Activated T-cell treated with anti-CD3 and anti-CD28 coated beads for 4 hours (primary cell): Measurements from ENCODE around the gene TLK1.
"Not testable (repeated sequence)": the region's sequence is repeated elsewhere in the genome, so short reads cannot be mapped to it uniquely, and the experiment has no call there.

Experiments
- DNase-seq: peaks from one replicate; pipeline ENCODE4 v3.0.0-alpha.2; 2020

TLK1 gene

GRCh38 chr2:171141320-171141719 is 19.4 kb downstream of the TLK1 start:
- no peak for DNase-seq

- no peak for DNase-seq
Observed at GRCh38 chr2:171139860-171140259, 20.8 kb downstream of the TLK1 start.

- no peak for DNase-seq
Observed at GRCh38 chr2:171136024-171136423, 24.7 kb downstream of the TLK1 start.

DNA sequence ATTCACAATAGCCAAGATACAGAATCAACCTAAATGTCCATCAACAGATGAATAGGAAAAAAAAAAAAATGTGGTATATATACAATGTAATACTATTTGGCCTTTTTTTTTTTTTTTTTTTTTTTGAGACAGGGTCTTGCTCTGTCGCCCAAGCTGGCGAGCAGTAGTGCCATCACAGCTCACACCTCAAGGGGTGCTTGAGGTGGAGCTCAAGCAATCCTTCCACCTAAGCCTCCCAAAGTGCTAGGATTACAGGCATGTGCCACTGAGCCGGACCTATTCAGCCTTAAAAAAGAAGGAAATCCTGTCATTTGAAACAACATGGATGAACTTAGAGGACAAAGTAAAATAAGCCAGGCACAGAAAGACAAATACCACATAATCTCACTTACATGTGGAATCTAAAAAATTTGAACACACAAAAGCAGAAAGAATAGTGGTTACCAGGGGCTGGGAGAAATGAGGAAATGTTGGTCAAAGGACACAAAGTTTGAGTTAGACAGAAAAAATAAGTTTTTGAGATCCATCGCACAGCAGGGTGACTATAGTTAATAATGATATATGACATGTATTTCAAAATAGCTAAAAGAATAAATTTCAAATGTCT is 26.0 kb downstream of the TLK1 start:
- no peak for DNase-seq

- no peak for DNase-seq
Observed at GRCh38 chr2:171132086-171132485, 28.6 kb downstream of the TLK1 start.

- no peak for DNase-seq
Observed at GRCh38 chr2:171128461-171128860, 32.2 kb downstream of the TLK1 start.

GRCh38 chr2:171124541-171124940 is 36.2 kb downstream of the TLK1 start:
- DNase-seq: no peak

DNA sequence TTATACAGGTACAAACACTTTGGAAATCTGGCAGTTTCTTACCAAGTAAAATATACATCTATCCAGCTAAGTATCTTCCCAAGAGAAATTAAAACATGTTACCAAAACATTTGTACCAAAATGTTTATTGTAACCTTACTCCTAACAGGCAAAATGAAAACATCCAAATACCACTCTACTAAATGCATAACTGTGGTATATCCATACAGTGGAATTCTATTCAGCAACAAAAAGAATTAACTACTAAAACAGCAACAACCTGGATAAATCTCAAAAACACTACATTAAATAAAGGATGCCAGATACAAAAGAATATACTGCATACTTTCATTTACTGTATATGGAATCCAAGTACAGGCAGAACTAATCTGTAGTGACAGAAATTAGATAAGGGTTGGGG is 51.1 kb downstream of the TLK1 start:
- DNase-seq: no peak

- no peak for DNase-seq
Observed at GRCh38 chr2:171109020-171109419, 51.7 kb downstream of the TLK1 start.

DNA sequence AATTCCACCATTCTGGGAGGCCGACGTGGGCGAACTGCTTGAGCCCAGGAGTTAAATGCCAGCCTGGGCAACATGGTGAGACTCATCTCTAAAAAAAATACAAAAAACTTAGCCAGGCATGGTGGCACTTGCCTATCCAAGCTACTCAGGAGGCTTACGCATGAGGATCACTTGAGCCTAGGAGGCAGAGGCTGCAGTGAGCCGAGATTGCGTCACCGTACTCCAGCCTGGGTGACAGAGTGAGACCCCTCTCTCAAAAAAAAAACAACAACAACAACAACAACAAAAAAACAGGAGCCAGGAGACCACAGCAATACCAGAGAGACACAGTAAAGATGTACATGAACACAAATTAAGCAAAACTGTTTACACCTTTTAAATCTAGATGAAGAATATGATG is 52.9 kb downstream of the TLK1 start:
- DNase-seq: no peak

- DNase-seq: no peak
Observed at GRCh38 chr2:171104379-171104778, 56.3 kb downstream of the TLK1 start.

DNA sequence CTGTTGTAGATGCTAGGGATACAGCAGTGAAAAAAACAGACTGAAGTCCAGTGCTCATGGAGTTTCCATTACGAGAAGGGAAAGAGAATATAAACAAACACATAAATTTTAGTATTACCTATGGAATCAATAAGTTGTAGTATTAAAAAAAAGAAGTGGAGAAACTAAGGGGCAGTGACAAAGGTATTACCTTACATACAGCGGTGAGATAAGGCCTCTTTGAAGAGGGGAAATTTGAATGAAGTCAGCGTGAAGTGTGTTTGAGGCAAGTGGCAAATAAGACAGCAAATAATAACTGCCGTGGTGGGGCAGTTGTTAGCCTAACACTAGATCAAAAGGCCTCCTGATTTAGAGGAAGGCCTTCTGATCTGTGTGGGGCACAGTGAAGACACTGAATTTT is 57.9 kb downstream of the TLK1 start:
- DNase-seq: no peak

DNA sequence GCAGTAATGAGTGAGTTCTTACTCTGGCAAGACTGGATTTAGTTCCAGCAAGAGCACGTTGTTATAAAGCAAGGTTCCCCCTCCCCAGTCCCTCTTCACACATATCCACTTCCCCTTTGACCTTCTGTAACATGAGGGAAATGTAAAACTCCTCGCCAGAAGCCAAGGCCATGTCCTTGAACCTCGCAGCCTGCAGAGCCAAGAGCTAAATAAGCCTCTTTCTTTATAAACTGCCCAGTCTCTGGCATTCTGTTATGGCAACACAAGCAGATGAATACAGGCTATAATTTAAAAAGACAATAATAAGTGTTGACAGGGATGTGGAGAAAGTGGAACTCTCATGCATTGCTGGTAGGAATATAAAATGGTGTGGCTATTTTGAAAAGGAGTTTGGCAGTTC is 60.3 kb downstream of the TLK1 start:
- no peak for DNase-seq

DNA sequence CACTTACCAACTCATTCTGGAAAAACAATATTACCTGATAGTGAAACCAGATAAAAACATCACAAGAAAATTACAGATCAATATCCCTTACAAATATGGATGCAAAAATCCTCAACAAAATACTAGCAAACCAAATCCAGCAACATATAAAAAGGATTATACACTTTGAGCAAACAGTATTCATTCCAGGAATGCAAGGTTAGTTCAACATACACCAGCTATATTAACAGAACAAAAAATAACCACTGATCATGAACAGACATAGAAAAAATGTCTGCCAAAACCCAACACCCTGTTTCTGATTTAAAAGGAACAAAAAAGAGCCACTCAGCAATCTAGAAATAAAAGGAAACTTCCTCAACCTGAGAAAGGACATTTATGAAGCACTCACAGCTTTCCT is 62.1 kb downstream of the TLK1 start:
- DNase-seq: no peak

GRCh38 chr2:171095014-171095582 is 65.6 kb downstream of the TLK1 start:
- no peak for DNase-seq

DNA sequence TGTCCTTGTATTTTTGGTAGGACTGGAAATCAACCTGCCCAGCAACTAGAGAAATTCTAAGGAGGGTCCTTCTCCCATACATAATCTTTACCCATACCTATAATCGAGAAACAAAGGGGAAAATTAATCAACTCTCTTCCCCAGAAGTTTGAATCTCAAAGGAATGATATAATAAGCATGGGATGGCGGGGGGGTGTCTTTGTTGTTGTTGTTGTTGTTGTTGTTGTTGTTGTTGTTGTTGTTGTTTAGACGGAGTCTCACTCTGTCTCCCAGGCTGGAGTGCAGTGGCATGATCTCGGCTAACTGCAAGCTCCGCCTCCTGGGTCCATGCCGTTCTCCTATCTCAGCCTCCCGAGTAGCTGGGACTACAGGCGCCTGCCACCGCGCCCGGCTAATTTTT is 69.2 kb downstream of the TLK1 start:
- DNase-seq: not testable (repeated sequence)

DNA sequence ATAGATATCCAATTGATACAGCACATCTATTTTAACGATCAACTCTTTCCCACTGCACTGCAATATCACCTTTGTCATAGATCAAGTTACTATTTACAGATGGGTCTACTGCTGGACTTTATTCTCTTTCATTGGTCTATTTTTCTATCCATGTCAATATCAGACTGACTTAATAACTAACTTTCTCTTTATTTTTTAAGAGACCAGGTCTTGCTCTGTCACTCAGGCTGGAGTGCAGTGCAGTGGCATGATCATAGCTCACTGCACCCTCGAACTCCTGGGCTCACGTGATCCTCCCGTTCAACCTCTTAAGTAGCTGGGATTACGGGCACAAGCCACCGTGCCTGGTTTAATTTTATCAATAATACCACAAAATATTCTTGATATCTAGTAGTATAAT is 71.2 kb downstream of the TLK1 start:
- no peak for DNase-seq

DNA sequence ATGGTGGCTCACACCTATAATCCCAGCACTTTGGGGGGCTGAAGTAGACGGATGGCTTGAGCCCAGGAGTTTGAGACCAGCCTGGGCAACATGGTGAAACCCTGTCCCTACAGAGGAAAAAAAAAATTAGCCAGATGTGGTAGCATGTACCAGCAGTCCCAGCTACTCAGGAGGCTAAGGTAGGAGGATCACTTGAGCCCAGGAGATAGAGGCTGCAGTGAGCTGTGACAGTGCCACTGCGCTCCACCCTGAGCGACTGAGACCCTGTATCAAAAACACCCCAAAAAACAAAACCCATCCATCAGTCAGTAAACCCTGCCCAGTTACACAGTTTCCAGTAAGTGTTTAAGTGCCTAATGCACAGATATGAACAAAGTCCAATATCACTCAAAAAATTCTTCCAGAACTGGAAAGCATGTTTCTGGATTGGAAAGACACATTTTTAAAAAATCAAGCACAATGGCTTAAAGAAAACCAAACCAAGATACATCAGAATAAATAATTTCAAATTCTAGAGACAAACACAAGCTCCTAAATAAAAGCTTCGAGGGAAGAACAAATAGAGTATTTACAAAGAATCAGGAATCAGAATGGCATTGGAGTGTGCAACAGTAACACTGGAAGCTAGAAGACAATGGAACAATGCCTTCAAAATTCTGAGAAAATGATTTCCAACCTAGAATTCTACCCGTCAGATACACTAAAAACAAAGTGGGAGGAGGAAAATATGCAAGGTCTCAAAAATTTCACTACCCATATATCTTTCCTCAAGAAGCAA is 72.4 kb downstream of the TLK1 start:
- DNase-seq: no peak

- DNase-seq: no peak
Observed at GRCh38 chr2:171087547-171087946, 73.1 kb downstream of the TLK1 start.

GRCh38 chr2:171086352-171087290 is 74.1 kb downstream of the TLK1 start:
- DNase-seq: peak; percentile 45

DNA sequence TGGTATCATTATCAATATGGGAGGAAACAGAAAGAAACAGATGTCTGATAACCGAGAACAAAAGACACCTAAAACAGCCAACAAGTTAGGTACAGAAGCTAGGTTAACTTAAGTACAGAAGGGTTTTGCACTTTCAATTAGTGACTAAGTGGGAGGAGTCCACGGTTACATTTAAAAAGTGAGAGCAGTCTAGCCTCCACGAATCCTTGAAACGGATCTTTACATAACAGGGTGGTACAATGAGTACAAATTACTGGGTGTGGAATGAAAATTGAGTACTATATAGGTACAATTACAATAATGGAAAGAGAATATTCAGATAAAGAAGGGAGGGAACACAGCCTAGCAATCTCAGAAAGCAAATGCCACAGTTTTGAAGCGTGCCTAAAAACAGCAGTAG is 76.6 kb downstream of the TLK1 start:
- no peak for DNase-seq

DNA sequence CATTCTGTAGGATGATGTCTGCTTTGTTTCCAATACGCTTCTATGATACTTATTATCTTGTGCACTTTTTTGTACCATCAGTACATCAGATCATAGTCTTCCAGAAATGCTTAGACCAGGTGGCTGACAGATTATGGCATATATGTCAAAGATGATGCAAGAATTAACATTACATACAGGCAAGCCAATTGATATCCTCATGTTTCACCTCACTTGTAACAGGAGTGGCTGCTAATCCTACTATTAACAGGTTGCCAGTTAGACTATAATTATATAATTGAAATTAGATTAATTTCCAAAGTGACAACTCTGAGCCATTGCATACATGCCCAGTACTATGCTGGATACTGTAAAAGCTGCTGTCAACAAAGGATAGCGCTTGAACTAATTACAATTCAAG is 77.2 kb downstream of the TLK1 start:
- DNase-seq: no peak

DNA sequence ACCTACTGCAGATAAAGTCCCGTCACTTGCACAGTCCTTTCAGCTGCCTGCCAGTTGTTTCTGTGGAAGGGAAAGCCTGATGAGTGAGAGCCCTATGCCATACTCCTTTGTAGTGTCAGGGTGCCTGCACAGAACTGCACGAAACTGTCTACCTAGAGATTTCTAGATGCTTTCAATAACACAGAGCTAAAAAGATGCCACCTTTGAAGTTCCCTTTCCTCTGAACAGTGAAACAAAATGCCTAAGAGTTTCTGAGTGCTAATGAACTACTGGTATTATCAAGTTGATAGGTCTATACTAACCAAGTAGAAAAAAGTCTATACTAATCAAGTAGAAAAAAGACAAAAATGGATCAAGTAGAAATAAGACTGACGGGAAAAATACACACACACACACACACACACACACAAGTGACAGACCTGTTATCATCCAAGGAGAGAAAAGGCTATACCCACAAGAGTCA is 79.0 kb downstream of the TLK1 start:
- DNase-seq: no peak
